GM12801 (cell line): ENCODE measurements around the gene SRL.

Experiments used
- CTCF ChIP-seq: IDR thresholded peaks from one replicate; pipeline ENCODE4 v1.5.1; 2011; ENCODE audit warnings: control low read depth; ENCODE audit not compliant: insufficient read length; ENCODE audit errors: extremely low read depth

The SRL gene

GRCh38 chr16:4241928-4242283, at the start of gene SRL:
Gene SRL (minus strand): TSS chr16:4242080. CDS start chr16:4242067, 13 bp downstream.
- TF ChIP-seq CTCF: no peak

- TF ChIP-seq CTCF: no peak
Observed at GRCh38 chr16:4290236-4290830, 48.5 kb upstream of the SRL start.

- peak; percentile 7 for TF ChIP-seq CTCF
Observed at GRCh38 chr16:4288148-4288921, 46.5 kb upstream of the SRL start.

- TF ChIP-seq CTCF: no peak
Observed at GRCh38 chr16:4285167-4285566, 43.3 kb upstream of the SRL start.

- no peak for TF ChIP-seq CTCF
Observed at GRCh38 chr16:4283939-4284338, 42.1 kb upstream of the SRL start.

GRCh38 chr16:4283441-4283840, 41.6 kb upstream of the SRL start:
- TF ChIP-seq CTCF: no peak

GRCh38 chr16:4280625-4281024, 38.7 kb upstream of the SRL start:
- TF ChIP-seq CTCF: no peak
